Measurements from ENCODE around the gene UBE2I. TPM values are rescaled to one million over a fixed set of nuclear protein-coding genes. Genes with fewer than 3 reads are reported as not detected.
"Not testable (repeated sequence)": the region's sequence is repeated elsewhere in the genome, so short reads cannot be mapped to it uniquely, and the experiment has no call there.

UBE2I gene
- total and polyA plus RNA-seq, 5 donors: 73.5 to 95.3 (median 86.2) TPM

- intact Hi-C loops (cut with DNase I): no loop called here
- ATAC-seq (peak; percentile 7 to 14), DNase-seq (no peak)
- 60% methylated on average over 20 of the region's 20 CpGs for WGBS
- Histone ChIP-seq H3K9me3 (ENCODE audit: control insufficient read depth, low read length) (no peaks in the 10 kb centered on the region), H3K27me3 (ENCODE audit: control insufficient read depth, insufficient read depth) (no peaks in the 10 kb centered on the region), H3K4me1 (ENCODE audit: control insufficient read depth, insufficient read depth, low read length) (no peaks in the 10 kb centered on the region), H3K27ac (ENCODE audit: low read length) (no peak overlapping the region), H3K4me3 (ENCODE audit: low read length) (no peak overlapping the region)
Measured at GRCh38 chr16:1325673-1326371, 16.4 kb downstream of the UBE2I start.

- intact Hi-C loops (cut with DNase I): no loop called here
- WGBS: 69% methylated on average over 17 of the region's 17 CpGs
- ATAC-seq (no peak), DNase-seq (no peak)
- no peak overlapping the region for H3K27ac ChIP-seq (ENCODE audit: low read length)
- no peaks in the 10 kb centered on the region for H3K9me3 ChIP-seq (ENCODE audit: control insufficient read depth, low read length)
- no peaks in the 10 kb centered on the region for H3K4me1 ChIP-seq (ENCODE audit: control insufficient read depth, insufficient read depth, low read length)
- H3K27me3 ChIP-seq (ENCODE audit: control insufficient read depth, insufficient read depth): no peaks in the 10 kb centered on the region
- H3K4me3 ChIP-seq (ENCODE audit: low read length): no peak overlapping the region
Measured at GRCh38 chr16:1326391-1326790, 17.0 kb downstream of the UBE2I start.

- Histone ChIP-seq H3K4me3 (ENCODE audit: low read length) (no peak overlapping the region), H3K9me3 (ENCODE audit: control insufficient read depth, low read length) (no peaks in the 10 kb centered on the region), H3K4me1 (ENCODE audit: control insufficient read depth, insufficient read depth, low read length) (no peaks in the 10 kb centered on the region), H3K27ac (ENCODE audit: low read length) (no peak overlapping the region), H3K27me3 (ENCODE audit: control insufficient read depth, insufficient read depth) (no peaks in the 10 kb centered on the region)
- ATAC-seq (peak in 1 of 2 donors; percentile 9), DNase-seq (no peak)
- intact Hi-C loops (cut with DNase I): no loop called here
- 70% methylated on average over 17 of the region's 17 CpGs for WGBS
Measured at GRCh38 chr16:1326946-1327618, 17.6 kb downstream of the UBE2I start.

GRCh38 chr16:1327619-1327947 is 18.1 kb downstream of the UBE2I start:
- Histone ChIP-seq H3K4me3 (ENCODE audit: low read length) (no peak overlapping the region), H3K4me1 (ENCODE audit: control insufficient read depth, insufficient read depth, low read length) (no peaks in the 10 kb centered on the region), H3K27ac (ENCODE audit: low read length) (no peak overlapping the region), H3K9me3 (ENCODE audit: control insufficient read depth, low read length) (no peaks in the 10 kb centered on the region), H3K27me3 (ENCODE audit: control insufficient read depth, insufficient read depth) (no peaks in the 10 kb centered on the region)
- intact Hi-C loops (cut with DNase I): no loop called here
- WGBS: 72% methylated on average over 5 of the region's 5 CpGs
- no peak for ATAC-seq
- no peak for DNase-seq

- H3K4me1 ChIP-seq (ENCODE audit: control insufficient read depth, insufficient read depth, low read length); H3K9me3 ChIP-seq (ENCODE audit: control insufficient read depth, low read length); H3K27ac ChIP-seq (ENCODE audit: low read length); intact Hi-C loops (cut with DNase I); H3K27me3 ChIP-seq (ENCODE audit: control insufficient read depth, insufficient read depth); H3K4me3 ChIP-seq (ENCODE audit: low read length); ATAC-seq; DNase-seq: not testable (repeated sequence)
- 89% methylated on average over 20 of the region's 20 CpGs for WGBS
Measured at GRCh38 chr16:1328136-1328535, 18.7 kb downstream of the UBE2I start.

GRCh38 chr16:1328961-1329360 is 19.5 kb downstream of the UBE2I start:
- H3K4me1 ChIP-seq (ENCODE audit: control insufficient read depth, insufficient read depth, low read length); H3K27me3 ChIP-seq (ENCODE audit: control insufficient read depth, insufficient read depth); intact Hi-C loops (cut with DNase I); H3K27ac ChIP-seq (ENCODE audit: low read length); ATAC-seq; H3K9me3 ChIP-seq (ENCODE audit: control insufficient read depth, low read length); H3K4me3 ChIP-seq (ENCODE audit: low read length); DNase-seq: not testable (repeated sequence)
- 93% methylated on average over 10 of the region's 10 CpGs for WGBS

- DNase-seq (no peak), ATAC-seq (no peak)
- no peak overlapping the region for H3K4me3 ChIP-seq (ENCODE audit: low read length)
- WGBS: 67% methylated on average over 17 of the region's 17 CpGs
- H3K27ac ChIP-seq (ENCODE audit: low read length): no peak overlapping the region
- H3K27me3 ChIP-seq (ENCODE audit: control insufficient read depth, insufficient read depth): no peaks in the 10 kb centered on the region
- intact Hi-C loops (cut with DNase I): loop anchor here in 1 of 4 donors (10.0 kb wide), 1 partner anchor 64 kb away; no protein-coding TSS in a partner anchor
- no peaks in the 10 kb centered on the region for H3K4me1 ChIP-seq (ENCODE audit: control insufficient read depth, insufficient read depth, low read length)
- H3K9me3 ChIP-seq (ENCODE audit: control insufficient read depth, low read length): no peaks in the 10 kb centered on the region
Measured at GRCh38 chr16:1330260-1330914, 21.0 kb downstream of the UBE2I start.

GRCh38 chr16:1330931-1331711 is 21.7 kb downstream of the UBE2I start:
- intact Hi-C loops (cut with DNase I): loop anchor here in 1 of 4 donors (10.0 kb wide), 1 partner anchor 64 kb away; no protein-coding TSS in a partner anchor
- Histone ChIP-seq H3K4me1 (ENCODE audit: control insufficient read depth, insufficient read depth, low read length) (no peaks in the 10 kb centered on the region), H3K4me3 (ENCODE audit: low read length) (peak overlapping the region; percentile 49), H3K27ac (ENCODE audit: low read length) (no peak overlapping the region), H3K9me3 (ENCODE audit: control insufficient read depth, low read length) (no peaks in the 10 kb centered on the region), H3K27me3 (ENCODE audit: control insufficient read depth, insufficient read depth) (no peaks in the 10 kb centered on the region)
- 49% methylated on average over 22 of the region's 22 CpGs for WGBS
- ATAC-seq: no peak
- DNase-seq: no peak

- intact Hi-C loops (cut with DNase I): loop anchor here in 1 of 4 donors (10.0 kb wide), 1 partner anchor 63 kb away; no protein-coding TSS in a partner anchor
- H3K4me3 ChIP-seq (ENCODE audit: low read length): peak overlapping the region; percentile 49
- peak overlapping the region; percentile 2 for H3K27ac ChIP-seq (ENCODE audit: low read length)
- ATAC-seq (peak; percentile 4 to 17), DNase-seq (peak; percentile 58 to 79 (median 78))
- 3% methylated on average over 34 of the region's 34 CpGs for WGBS
- H3K4me1 ChIP-seq (ENCODE audit: control insufficient read depth, insufficient read depth, low read length): no peaks in the 10 kb centered on the region
- H3K27me3 ChIP-seq (ENCODE audit: control insufficient read depth, insufficient read depth): no peaks in the 10 kb centered on the region
- no peaks in the 10 kb centered on the region for H3K9me3 ChIP-seq (ENCODE audit: control insufficient read depth, low read length)
Measured at GRCh38 chr16:1331712-1332617, 22.5 kb downstream of the UBE2I start.

- intact Hi-C loops (cut with DNase I): loop anchor here in 1 of 4 donors (10.0 kb wide), 1 partner anchor 62 kb away; no protein-coding TSS in a partner anchor
- Histone ChIP-seq H3K27ac (ENCODE audit: low read length) (no peak overlapping the region), H3K27me3 (ENCODE audit: control insufficient read depth, insufficient read depth) (no peaks in the 10 kb centered on the region), H3K9me3 (ENCODE audit: control insufficient read depth, low read length) (no peaks in the 10 kb centered on the region), H3K4me1 (ENCODE audit: control insufficient read depth, insufficient read depth, low read length) (no peaks in the 10 kb centered on the region), H3K4me3 (ENCODE audit: low read length) (peak overlapping the region; percentile 49)
- DNase-seq: no peak
- ATAC-seq: peak; percentile 2 to 4
- WGBS: 5% methylated on average over 26 of the region's 26 CpGs
Measured at GRCh38 chr16:1332618-1333148, 23.2 kb downstream of the UBE2I start.

Data from right cardiac atrium (tissue), 5 donors.